Epithelial cell of esophagus (primary cell): ENCODE measurements around the gene PCCA.

Source experiments
- DNase-seq: peaks from one replicate; pipeline ENCODE4 v3.0.0; 2010; ENCODE audit warnings: low read depth
- H3K4me3 ChIP-seq: 2 replicates; pipeline ENCODE4 v1.5.1; 2011; ENCODE audit warnings: mild to moderate bottlenecking, low read length, control low read depth
- CTCF ChIP-seq: IDR thresholded peaks from 2 replicates; pipeline ENCODE4 v1.5.1; 2011; ENCODE audit warnings: low read depth, mild to moderate bottlenecking, low read length, control low read depth, inconsistent platforms; ENCODE audit not compliant: insufficient read depth; ENCODE audit errors: missing control alignments

Gene PCCA

GRCh38 chr13:100175078-100175802 lies 86.3 kb downstream of the PCCA start:
- no peak overlapping the region for H3K4me3 ChIP-seq
- no peak for DNase-seq
- no peak for TF ChIP-seq CTCF

GRCh38 chr13:100175803-100176182 lies 86.9 kb downstream of the PCCA start:
- DNase-seq, result no peak
- H3K4me3 ChIP-seq, result no peak overlapping the region
- no peak for TF ChIP-seq CTCF

GRCh38 chr13:100176801-100177400 lies 88.0 kb downstream of the PCCA start:
- peak; percentile 60 for DNase-seq
- no peak for TF ChIP-seq CTCF
- no peak overlapping the region for H3K4me3 ChIP-seq

GRCh38 chr13:100178309-100178708 lies 89.4 kb downstream of the PCCA start:
- no peak for TF ChIP-seq CTCF

GRCh38 chr13:100179276-100179675 lies 90.4 kb downstream of the PCCA start:
- no peak for TF ChIP-seq CTCF
- no peak for DNase-seq
- H3K4me3 ChIP-seq, result no peak overlapping the region

More at GRCh38 chr13:100178309-100178708, 89.4 kb downstream of the PCCA start:
- no peak for DNase-seq
- no peak overlapping the region for H3K4me3 ChIP-seq

- TF ChIP-seq CTCF, result no peak
- H3K4me3 ChIP-seq, result no peak overlapping the region
- no peak for DNase-seq
Measured at GRCh38 chr13:100182900-100183490, 94.1 kb downstream of the PCCA start.
